ENCODE measurements around the gene SOX18. TPM values are rescaled to one million over a fixed set of nuclear protein-coding genes. Genes with fewer than 3 reads are reported as not detected.

The SOX18 gene
- total RNA-seq, 4 donors from 2014 or later = 7.5 to 16.9 (median 10.6) TPM

GRCh38 chr20:64052326-64052722, 2.9 kb upstream of the SOX18 start:
- H3K4me3 ChIP-seq (replicated peaks in 1 of 3) = no peak overlapping the region
- no peak for DNase-seq
- no peaks in the 10 kb centered on the region for H3K9me3 ChIP-seq
- H3K36me3 ChIP-seq = peaks cover 4% of the 10 kb centered on the region in 2 donors
- peaks cover 3 to 10% of the 10 kb centered on the region in 2 donors for H3K4me1 ChIP-seq
- peak overlapping the region; percentile 35 to 70 (median 52) for H3K27ac ChIP-seq
- WGBS, 2 donors = 86 to 100% methylated on average over 2 to 4 of the region's 10 CpGs
- peaks cover 4% of the 10 kb centered on the region for H3K27me3 ChIP-seq
- intact Hi-C loops (cut with DNase I) = no loop called here
- TF ChIP-seq CTCF (IDR thresholded peaks at IDR 0.05) = no peak
- no peak for TF ChIP-seq POLR2A (IDR thresholded peaks at IDR 0.05)

- Histone ChIP-seq H3K9me3 (no peaks in the 10 kb centered on the region), H3K36me3 (peaks cover 4% of the 10 kb centered on the region in 2 donors), H3K4me1 (peaks cover 3 to 10% of the 10 kb centered on the region in 2 donors), H3K27me3 (peaks cover 4% of the 10 kb centered on the region), H3K4me3 (replicated peaks in 1 of 3) (no peak overlapping the region), H3K27ac (peak overlapping the region; percentile 35 to 70 (median 68))
- intact Hi-C loops (cut with DNase I) = no loop called here
- 66 to 72% methylated on average over 6 to 10 of the region's 15 CpGs for WGBS, 2 donors
- TF ChIP-seq POLR2A (IDR thresholded peaks at IDR 0.05) (no peak), CTCF (IDR thresholded peaks at IDR 0.05) (no peak)
- peak; percentile 35 to 48 for DNase-seq
Observed at GRCh38 chr20:64051561-64052325, 2.3 kb upstream of the SOX18 start.

GRCh38 chr20:64051033-64051452, 1.6 kb upstream of the SOX18 start:
- Histone ChIP-seq H3K27ac (peak overlapping the region; percentile 62 to 70 (median 68)), H3K4me3 (replicated peaks in 1 of 3) (no peak overlapping the region)

GRCh38 chr20:64050261-64051032, 1.0 kb upstream of the SOX18 start:
- peaks cover 4% of the 10 kb centered on the region for H3K27me3 ChIP-seq
- H3K4me3 ChIP-seq (replicated peaks in 1 of 3) = peak overlapping the region in 1 of 3 donors; percentile 23
- TF ChIP-seq CTCF (IDR thresholded peaks at IDR 0.05) (no peak), POLR2A (IDR thresholded peaks at IDR 0.05) (no peak)
- peaks cover 4% of the 10 kb centered on the region in 2 donors for H3K36me3 ChIP-seq
- peaks cover 3 to 10% of the 10 kb centered on the region in 2 donors for H3K4me1 ChIP-seq
- intact Hi-C loops (cut with DNase I) = no loop called here
- 68 to 80% methylated on average over 6 to 13 of the region's 23 CpGs for WGBS, 2 donors
- H3K27ac ChIP-seq = peak overlapping the region; percentile 62 to 70 (median 68)
- no peak for DNase-seq
- H3K9me3 ChIP-seq = no peaks in the 10 kb centered on the region

More at GRCh38 chr20:64051033-64051452, 1.6 kb upstream of the SOX18 start:
- DNase-seq = no peak
- H3K4me1 ChIP-seq = peaks cover 3 to 10% of the 10 kb centered on the region in 2 donors
- no peak for TF ChIP-seq CTCF (IDR thresholded peaks at IDR 0.05)
- no peak for TF ChIP-seq POLR2A (IDR thresholded peaks at IDR 0.05)
- intact Hi-C loops (cut with DNase I) = no loop called here
- peaks cover 4% of the 10 kb centered on the region in 2 donors for H3K36me3 ChIP-seq
- 75 to 79% methylated on average over 6 to 8 of the region's 11 CpGs for WGBS, 2 donors
- peaks cover 4% of the 10 kb centered on the region for H3K27me3 ChIP-seq
- no peaks in the 10 kb centered on the region for H3K9me3 ChIP-seq

All from thyroid gland (tissue), 4 donors.